Activated naive CD8-positive, alpha-beta T cell treated with anti-CD3 and anti-CD28 coated beads, Interleukin-2, amount 10 ng/mL, durations not matched to agents 7 days and 5 days (primary cell): ENCODE measurements around the gene CYP4F22. TPM values are rescaled to one million over a fixed set of nuclear protein-coding genes. Genes with fewer than 3 reads are reported as not detected.
"Not testable (repeated sequence)": the region's sequence is repeated elsewhere in the genome, so short reads cannot be mapped to it uniquely, and the experiment has no call there.

Experiments used
- ATAC-seq: fragments of 150-1000 bp; cut with Tn5 transposase; one replicate; pipeline ENCODE4 v1.10.0; 2021; ENCODE audit warnings: low read depth, moderate library complexity
- POLR2A ChIA-PET: fragments of 350-600 bp; sonication (Branson Sonifier 250); formaldehyde crosslinking; loops from one replicate; lab custom pipeline; 2021; ENCODE audit warnings: antibody characterized with exemption; lab: Charles Lee
- DNase-seq: peaks from one replicate; pipeline ENCODE4 v3.0.0; 2021
- H3K27ac Mint-ChIP-seq: one replicate; pipeline ENCODE4 v1.8.0; 2022; ENCODE audit warnings: mild to moderate bottlenecking, mixed read lengths
- H3K27me3 Mint-ChIP-seq: one replicate; pipeline ENCODE4 v1.8.0; 2022; ENCODE audit warnings: mild to moderate bottlenecking, moderate library complexity, mixed read lengths
- H3K36me3 Mint-ChIP-seq: one replicate; pipeline ENCODE4 v1.8.0; 2021; ENCODE audit warnings: mild to moderate bottlenecking, mixed read lengths
- H3K4me1 Mint-ChIP-seq: one replicate; pipeline ENCODE4 v1.8.0; 2021; ENCODE audit warnings: mixed read lengths
- H3K4me3 Mint-ChIP-seq: one replicate; pipeline ENCODE4 v1.8.0; 2022; ENCODE audit warnings: mild to moderate bottlenecking, moderate library complexity, mixed read lengths
- H3K9me3 Mint-ChIP-seq: one replicate; pipeline ENCODE4 v1.8.0; 2021; ENCODE audit warnings: mixed read lengths
- total RNA-seq, 2 experiments: library from RNA; stranded (reverse); gene quantifications; one replicate each; pipeline ENCODE4 v1.2.3, GENCODE V29; 2021

Gene CYP4F22
- total RNA-seq, 2 experiments from 2014 or later: 3.2 to 3.4 TPM

DNA sequence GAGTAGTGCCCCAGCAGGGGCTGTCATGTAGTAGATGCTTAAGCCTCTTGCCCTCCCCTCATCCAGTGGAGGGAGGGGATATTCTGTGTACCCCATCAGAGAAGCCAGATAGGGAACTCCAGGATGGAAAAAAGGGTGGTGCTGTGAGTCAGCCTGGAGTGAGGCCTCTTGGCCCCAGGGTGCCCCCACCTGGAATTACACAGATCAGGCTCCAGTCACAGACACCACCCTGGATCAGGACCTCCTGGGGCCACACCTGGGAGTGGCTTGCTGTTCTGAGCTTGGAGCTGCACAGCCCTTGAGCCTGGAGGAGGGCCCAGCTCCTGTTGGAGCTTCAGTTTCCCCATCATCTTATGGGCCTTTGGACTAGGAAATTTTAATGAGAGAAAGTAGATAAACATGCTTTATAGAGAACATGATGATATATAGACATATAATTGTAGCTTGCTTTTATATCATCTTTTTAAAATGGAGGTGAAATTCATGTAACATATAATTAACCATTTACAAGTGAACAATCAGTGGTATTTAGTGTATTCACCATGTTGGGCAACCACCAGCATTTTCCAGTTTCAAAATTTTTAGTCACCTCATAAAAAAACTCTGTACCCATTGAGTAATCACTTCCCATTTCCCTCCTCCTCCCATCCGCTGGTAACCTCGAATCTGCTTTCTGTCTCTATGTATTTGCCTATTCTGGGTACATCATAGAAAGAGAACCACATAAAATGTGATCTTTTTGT is 24.6 kb downstream of the CYP4F22 start:
- Mint-ChIP-seq H3K4me1 (peaks cover 12% of the 10 kb centered on the region), H3K9me3 (peaks cover 11% of the 10 kb centered on the region), H3K36me3 (peaks cover 26% of the 10 kb centered on the region), H3K27me3 (no peaks in the 10 kb centered on the region), H3K27ac (peak overlapping the region; percentile 49), H3K4me3 (peak overlapping the region; percentile 9)
- POLR2A ChIA-PET: interaction anchor here (0.7 to 1.0 kb wide), 3 partner anchors 18 to 104 kb away, joined by 3 read pairs; no protein-coding TSS in a partner anchor
- DNase-seq (no peak), ATAC-seq (no peak)

- Mint-ChIP-seq H3K9me3 (peaks cover 11% of the 10 kb centered on the region), H3K4me3 (peak overlapping the region; percentile 1), H3K36me3 (peaks cover 24% of the 10 kb centered on the region), H3K4me1 (peaks cover 12% of the 10 kb centered on the region)
- POLR2A ChIA-PET: interaction anchor here (0.7 to 1.0 kb wide), 3 partner anchors 18 to 104 kb away, joined by 3 read pairs; no protein-coding TSS in a partner anchor
- DNase-seq, H3K27me3 Mint-ChIP-seq, ATAC-seq, H3K27ac Mint-ChIP-seq: not testable (repeated sequence)
Measured at GRCh38 chr19:15533522-15533830, 25.2 kb downstream of the CYP4F22 start.

- Mint-ChIP-seq H3K4me1 (peaks cover 12% of the 10 kb centered on the region), H3K27ac (no peak overlapping the region), H3K36me3 (peaks cover 17% of the 10 kb centered on the region), H3K9me3 (peaks cover 8% of the 10 kb centered on the region), H3K27me3 (no peaks in the 10 kb centered on the region), H3K4me3 (no peak overlapping the region)
- POLR2A ChIA-PET: no interaction called here
- DNase-seq: no peak
- ATAC-seq: no peak
Measured at GRCh38 chr19:15534957-15535864, 26.9 kb downstream of the CYP4F22 start.

DNA sequence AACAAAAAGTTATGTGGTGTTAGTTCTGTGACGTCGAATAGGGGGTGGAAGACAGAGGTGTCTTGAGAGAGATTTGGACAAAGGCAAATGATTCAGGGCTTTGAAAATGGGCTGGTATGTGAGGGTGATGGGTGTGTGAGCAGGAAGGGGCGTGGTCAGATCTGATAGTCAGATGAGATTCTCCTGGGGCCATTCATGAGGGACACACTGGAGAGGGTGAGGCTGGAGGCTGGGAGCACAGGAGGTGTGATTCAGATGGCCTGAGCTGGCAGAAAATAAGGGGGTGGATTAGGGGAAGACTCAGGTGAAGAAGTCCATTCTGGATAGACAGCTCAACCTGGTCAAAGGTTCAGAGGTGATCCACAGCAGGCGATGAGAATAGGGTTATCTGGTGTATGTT is 28.0 kb downstream of the CYP4F22 start:
- no peak overlapping the region for H3K4me3 Mint-ChIP-seq
- H3K27me3 Mint-ChIP-seq: no peaks in the 10 kb centered on the region
- H3K9me3 Mint-ChIP-seq: peaks cover 3% of the 10 kb centered on the region
- DNase-seq: no peak
- POLR2A ChIA-PET: no interaction called here
- H3K36me3 Mint-ChIP-seq: peaks cover 13% of the 10 kb centered on the region
- H3K4me1 Mint-ChIP-seq: peaks cover 12% of the 10 kb centered on the region
- no peak for ATAC-seq
- no peak overlapping the region for H3K27ac Mint-ChIP-seq

DNA sequence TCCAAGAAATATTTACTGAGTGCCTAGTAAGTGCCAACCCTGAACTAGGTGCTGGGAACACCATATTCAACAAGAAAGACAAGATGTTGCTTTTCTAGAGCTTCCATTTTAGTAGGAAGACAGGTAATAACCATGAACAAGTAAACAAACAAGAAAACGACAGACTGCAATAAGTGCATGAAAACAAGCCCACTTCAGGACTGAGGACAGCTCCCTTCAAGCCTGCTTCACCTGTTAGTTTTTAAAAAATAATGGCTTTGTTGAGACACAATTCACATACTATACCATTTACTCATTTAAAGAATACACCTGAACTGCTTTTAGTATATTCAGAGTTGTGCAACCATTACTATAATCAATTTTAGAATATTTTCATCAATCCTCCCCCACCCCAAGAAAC is 30.4 kb downstream of the CYP4F22 start:
- no peaks in the 10 kb centered on the region for H3K27me3 Mint-ChIP-seq
- H3K27ac Mint-ChIP-seq: no peak overlapping the region
- peaks cover 1% of the 10 kb centered on the region for H3K9me3 Mint-ChIP-seq
- peaks cover 8% of the 10 kb centered on the region for H3K36me3 Mint-ChIP-seq
- ATAC-seq (no peak), DNase-seq (no peak)
- peaks cover 1% of the 10 kb centered on the region for H3K4me1 Mint-ChIP-seq
- no peak overlapping the region for H3K4me3 Mint-ChIP-seq
- POLR2A ChIA-PET: no interaction called here

- Mint-ChIP-seq H3K27ac (no peak overlapping the region), H3K4me3 (no peak overlapping the region), H3K9me3 (peaks cover 1% of the 10 kb centered on the region), H3K4me1 (peaks cover 1% of the 10 kb centered on the region), H3K36me3 (peaks cover 8% of the 10 kb centered on the region), H3K27me3 (no peaks in the 10 kb centered on the region)
- POLR2A ChIA-PET: no interaction called here
- DNase-seq (no peak), ATAC-seq (no peak)
Measured at GRCh38 chr19:15539638-15540037, 31.3 kb downstream of the CYP4F22 start.

DNA sequence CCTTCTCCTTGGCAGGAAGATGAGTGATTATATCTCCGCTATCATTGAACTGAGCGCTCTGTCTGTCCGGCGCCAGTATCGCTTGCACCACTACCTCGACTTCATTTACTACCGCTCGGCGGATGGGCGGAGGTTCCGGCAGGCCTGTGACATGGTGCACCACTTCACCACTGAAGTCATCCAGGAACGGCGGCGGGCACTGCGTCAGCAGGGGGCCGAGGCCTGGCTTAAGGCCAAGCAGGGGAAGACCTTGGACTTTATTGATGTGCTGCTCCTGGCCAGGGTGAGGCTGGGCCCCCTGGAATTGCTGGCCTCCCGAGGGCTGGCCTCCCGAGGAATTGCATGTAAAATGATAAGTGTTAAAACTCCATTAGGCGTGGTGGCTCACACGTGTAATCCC is 32.1 kb downstream of the CYP4F22 start:
- H3K9me3 Mint-ChIP-seq: peaks cover under 1% of the 10 kb centered on the region

GRCh38 chr19:15544283-15544682 is 36.0 kb downstream of the CYP4F22 start:
- peaks cover 4% of the 10 kb centered on the region for H3K36me3 Mint-ChIP-seq
- POLR2A ChIA-PET: interaction anchor here (0.9 kb wide), 2 partner anchors 29 to 112 kb away, joined by 3 read pairs; no protein-coding TSS in a partner anchor
- ATAC-seq: no peak
- H3K4me1 Mint-ChIP-seq: no peaks in the 10 kb centered on the region
- H3K9me3 Mint-ChIP-seq: no peaks in the 10 kb centered on the region
- H3K4me3 Mint-ChIP-seq: no peak overlapping the region
- no peaks in the 10 kb centered on the region for H3K27me3 Mint-ChIP-seq
- H3K27ac Mint-ChIP-seq: no peak overlapping the region
- DNase-seq: no peak

More for the DNA sequence above, 32.1 kb downstream of the CYP4F22 start:
- Mint-ChIP-seq H3K36me3 (peaks cover 8% of the 10 kb centered on the region), H3K4me1 (peaks cover under 1% of the 10 kb centered on the region), H3K27me3 (no peaks in the 10 kb centered on the region), H3K27ac (no peak overlapping the region), H3K4me3 (no peak overlapping the region)
- DNase-seq (no peak), ATAC-seq (no peak)
- POLR2A ChIA-PET: no interaction called here

DNA sequence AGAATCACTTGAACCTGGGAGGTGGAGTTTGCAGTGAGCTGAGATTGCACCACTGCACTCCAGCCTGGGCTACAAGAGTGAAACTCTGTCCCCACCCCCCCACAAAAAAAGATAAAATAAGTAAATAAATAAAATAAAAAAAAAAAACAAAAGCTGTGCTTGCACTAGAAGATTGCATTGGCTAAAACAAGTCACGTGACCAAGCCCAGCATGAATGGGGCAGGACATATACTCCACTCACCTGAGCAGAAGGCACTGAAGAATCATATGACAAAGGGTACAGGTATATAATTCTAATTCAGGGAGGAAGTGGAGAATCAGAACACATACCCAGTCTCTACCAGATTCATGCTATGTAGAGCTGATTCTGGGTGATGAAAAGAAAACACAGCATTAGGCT is 36.6 kb downstream of the CYP4F22 start:
- no peak for ATAC-seq
- POLR2A ChIA-PET: interaction anchor here (0.7 to 0.9 kb wide), 2 partner anchors 30 to 148 kb away, joined by 3 read pairs; no protein-coding TSS in a partner anchor

GRCh38 chr19:15548648-15549047 is 40.3 kb downstream of the CYP4F22 start:
- POLR2A ChIA-PET: no interaction called here

More for the DNA sequence above, 36.6 kb downstream of the CYP4F22 start:
- DNase-seq: no peak
- Mint-ChIP-seq H3K36me3 (peaks cover 2% of the 10 kb centered on the region), H3K9me3 (no peaks in the 10 kb centered on the region), H3K4me3 (no peak overlapping the region), H3K27me3 (no peaks in the 10 kb centered on the region), H3K27ac (no peak overlapping the region), H3K4me1 (peaks cover under 1% of the 10 kb centered on the region)

DNA sequence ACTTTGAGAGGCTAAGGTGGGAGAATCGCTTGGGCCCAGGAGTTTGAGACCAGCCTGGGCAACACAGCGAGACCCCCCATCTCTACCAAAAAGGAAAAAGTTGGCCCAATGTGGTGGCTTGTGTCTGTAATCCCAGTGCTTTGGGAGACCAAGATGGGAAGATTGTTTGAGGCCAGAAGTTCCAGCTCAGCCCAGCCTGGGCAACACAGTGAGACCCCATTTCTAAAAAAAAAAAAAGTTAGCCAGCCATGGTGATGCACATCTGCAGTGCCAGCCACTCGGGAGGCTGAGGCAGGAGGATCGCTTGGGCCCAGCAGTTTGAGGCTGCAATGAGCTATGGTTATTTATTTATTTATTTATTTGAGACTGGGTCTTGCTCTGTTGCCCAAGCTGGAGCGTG is 41.3 kb downstream of the CYP4F22 start:
- Mint-ChIP-seq H3K36me3 (peaks cover 2% of the 10 kb centered on the region), H3K27me3 (no peaks in the 10 kb centered on the region), H3K9me3 (no peaks in the 10 kb centered on the region), H3K4me1 (peaks cover 12% of the 10 kb centered on the region), H3K27ac (no peak overlapping the region), H3K4me3 (no peak overlapping the region)
- no peak for DNase-seq
- ATAC-seq: no peak
- POLR2A ChIA-PET: interaction anchor here (2.0 kb wide), 1 partner anchor 117 kb away, joined by 13 read pairs; no protein-coding TSS in a partner anchor

More at GRCh38 chr19:15548648-15549047, 40.3 kb downstream of the CYP4F22 start:
- Mint-ChIP-seq H3K27me3 (no peaks in the 10 kb centered on the region), H3K4me1 (peaks cover 9% of the 10 kb centered on the region), H3K36me3 (peaks cover 2% of the 10 kb centered on the region), H3K27ac (no peak overlapping the region), H3K9me3 (no peaks in the 10 kb centered on the region), H3K4me3 (no peak overlapping the region)
- DNase-seq (no peak), ATAC-seq (no peak)

- H3K27me3 Mint-ChIP-seq: no peaks in the 10 kb centered on the region
- H3K9me3 Mint-ChIP-seq: no peaks in the 10 kb centered on the region
- ATAC-seq (no peak), DNase-seq (no peak)
- H3K36me3 Mint-ChIP-seq: peaks cover 2% of the 10 kb centered on the region
- POLR2A ChIA-PET: interaction anchor here (1.2 to 4.1 kb wide), 8 partner anchors 33 to 218 kb away, joined by 3 to 27 read pairs (median 12); partner anchors contain the start of genes AKAP8L, BRD4 and RASAL3
- peaks cover 15% of the 10 kb centered on the region for H3K4me1 Mint-ChIP-seq
- peak overlapping the region; percentile 75 for H3K4me3 Mint-ChIP-seq
- H3K27ac Mint-ChIP-seq: peak overlapping the region; percentile 16
Measured at GRCh38 chr19:15550273-15550672, 41.9 kb downstream of the CYP4F22 start.

- H3K9me3 Mint-ChIP-seq: no peaks in the 10 kb centered on the region
- peaks cover 17% of the 10 kb centered on the region for H3K4me1 Mint-ChIP-seq
- no peak for DNase-seq
- POLR2A ChIA-PET: interaction anchor here (0.8 to 4.1 kb wide), 15 partner anchors 14 to 218 kb away, joined by 3 to 27 read pairs (median 5); partner anchors contain the start of genes AKAP8, AKAP8L, BRD4 and RASAL3
- no peak for ATAC-seq
- peak overlapping the region; percentile 78 for H3K27ac Mint-ChIP-seq
- peaks cover 2% of the 10 kb centered on the region for H3K36me3 Mint-ChIP-seq
- no peaks in the 10 kb centered on the region for H3K27me3 Mint-ChIP-seq
- H3K4me3 Mint-ChIP-seq: peak overlapping the region; percentile 75
Measured at GRCh38 chr19:15550929-15551292, 42.6 kb downstream of the CYP4F22 start.
